ENCODE results near the gene ZFAND3.

DNA sequence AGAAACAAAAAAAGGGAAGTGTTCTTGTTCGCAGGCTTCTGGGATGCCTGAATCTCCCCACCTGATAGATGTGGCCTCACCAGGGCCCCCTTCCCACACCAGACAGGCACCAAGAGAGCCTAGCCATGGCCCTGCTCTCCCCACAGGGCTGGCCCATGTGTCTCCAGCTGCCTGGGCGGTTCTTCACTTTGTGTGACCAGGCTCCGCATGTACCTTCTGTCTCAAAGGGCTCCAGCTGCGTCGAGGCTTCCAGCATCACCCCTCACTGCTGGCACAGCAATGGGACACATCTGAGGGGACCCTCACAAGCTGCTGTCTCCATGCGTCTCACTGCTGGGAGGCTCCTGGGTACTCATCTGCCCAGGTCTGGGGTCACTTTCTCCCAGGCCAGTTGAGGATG, 362.9 kb downstream of the ZFAND3 start:
- TF ChIP-seq, protein P1, sequence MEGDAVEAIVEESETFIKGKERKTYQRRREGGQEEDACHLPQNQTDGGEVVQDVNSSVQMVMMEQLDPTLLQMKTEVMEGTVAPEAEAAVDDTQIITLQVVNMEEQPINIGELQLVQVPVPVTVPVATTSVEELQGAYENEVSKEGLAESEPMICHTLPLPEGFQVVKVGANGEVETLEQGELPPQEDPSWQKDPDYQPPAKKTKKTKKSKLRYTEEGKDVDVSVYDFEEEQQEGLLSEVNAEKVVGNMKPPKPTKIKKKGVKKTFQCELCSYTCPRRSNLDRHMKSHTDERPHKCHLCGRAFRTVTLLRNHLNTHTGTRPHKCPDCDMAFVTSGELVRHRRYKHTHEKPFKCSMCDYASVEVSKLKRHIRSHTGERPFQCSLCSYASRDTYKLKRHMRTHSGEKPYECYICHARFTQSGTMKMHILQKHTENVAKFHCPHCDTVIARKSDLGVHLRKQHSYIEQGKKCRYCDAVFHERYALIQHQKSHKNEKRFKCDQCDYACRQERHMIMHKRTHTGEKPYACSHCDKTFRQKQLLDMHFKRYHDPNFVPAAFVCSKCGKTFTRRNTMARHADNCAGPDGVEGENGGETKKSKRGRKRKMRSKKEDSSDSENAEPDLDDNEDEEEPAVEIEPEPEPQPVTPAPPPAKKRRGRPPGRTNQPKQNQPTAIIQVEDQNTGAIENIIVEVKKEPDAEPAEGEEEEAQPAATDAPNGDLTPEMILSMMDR (conservative IDR thresholded peaks at IDR 0.05 in 1 of 2, IDR thresholded peaks at IDR 0.05 in 1 of 2; ENCODE audit: low read depth in 1 of 2, low read length in 2 of 2), result no peak
- TF ChIP-seq EZH2 (IDR thresholded peaks at IDR 0.05; ENCODE audit: low read length, missing control alignments), result no peak

All from fibroblast of lung (primary cell).